Sigmoid colon (tissue), 7 donors: ENCODE measurements around the gene TOP3B. TPM values are rescaled to one million over a fixed set of nuclear protein-coding genes. Genes with fewer than 3 reads are reported as not detected.

Experiments
- DNase-seq: peaks from one replicate; pipeline ENCODE4 v3.0.0-alpha.2; 2019
- H3K27ac ChIP-seq, 4 donors: fragments of 200-600 bp; sonication (generic); one replicate each; pipeline ENCODE4 v1.5.1; 2016 to 2019; ENCODE audit warnings: mild to moderate bottlenecking in 1 of 4
- H3K27me3 ChIP-seq, 3 donors: fragments of 200-600 bp; sonication (generic); one replicate each; pipeline ENCODE4 v1.5.1; 2019; ENCODE audit warnings: mild to moderate bottlenecking in 1 of 3
- H3K36me3 ChIP-seq, 4 donors: fragments of 200-600 bp; sonication (generic); one replicate each; pipeline ENCODE4 v1.5.1; 2016 to 2019
- H3K4me1 ChIP-seq, 4 donors: fragments of 200-600 bp; sonication (generic); one replicate each; pipeline ENCODE4 v1.5.1; 2017 to 2019
- H3K4me3 ChIP-seq, 4 donors: fragments of 200-600 bp; sonication (generic); one replicate each; pipeline ENCODE4 v1.5.1; 2017 to 2019; ENCODE audit warnings: mild to moderate bottlenecking in 2 of 4, moderate library complexity in 1 of 4
- H3K9me3 ChIP-seq, 4 donors: fragments of 200-600 bp in 3 of 4; sonication (generic) in 3 of 4; one replicate each; pipeline versions ENCODE4 v1.5.1 to v1.6.1; 2013 to 2019
- CTCF ChIP-seq, 4 experiments: fragments of 450-650 bp in 3 of 4; fragments of 200-600 bp in 1 of 4; IDR thresholded peaks; one replicate each; pipeline ENCODE4 v1.5.1; 2016 to 2019; ENCODE audit warnings: antibody characterized with exemption in 4 of 4, mild to moderate bottlenecking in 3 of 4, moderate library complexity in 2 of 4
- EP300 ChIP-seq, 4 donors: sonication (generic); formaldehyde crosslinking; IDR thresholded peaks; one replicate each; pipeline ENCODE4 v1.6.1; 2017; ENCODE audit warnings: antibody characterized with exemption in 4 of 4
- POLR2A ChIP-seq, 2 donors: fragments of 450-650 bp; IDR thresholded peaks; one replicate each; pipeline ENCODE4 v1.6.1; 2016; ENCODE audit warnings: antibody characterized with exemption in 2 of 2, mild to moderate bottlenecking in 2 of 2, moderate library complexity in 2 of 2
- POLR2AphosphoS5 ChIP-seq, 4 donors: sonication (generic); formaldehyde crosslinking; IDR thresholded peaks; one replicate each; pipeline ENCODE4 v1.6.1; 2017; ENCODE audit warnings: antibody characterized with exemption in 4 of 4
- WGBS, 2 donors: extraction: QIAGEN DNeasy Blood & Tissue Kit; methylation state at CpG; one replicate each; pipeline ENCODE4 v1.1.7; 2013; 5-methylcytosine and 5-hydroxymethylcytosine counted together
- intact Hi-C: fragments of 100-400 bp; cut with DNase I; formaldehyde crosslinking; loops from one replicate; pipeline ENCODE4 v1.15.1; 2023
- polyA plus RNA-seq, 3 donors: library from polyadenylated mRNA; stranded (reverse); fragments of 200-250 nt; gene quantifications; one replicate each; pipeline ENCODE4 v1.2.3, GENCODE V29; 2013
- total RNA-seq, 4 donors: library from RNA; depleted of rRNA; stranded (reverse); fragments of >200 nt; gene quantifications; one replicate each; pipeline ENCODE4 v1.1.0, GENCODE V29; 2016
- donor health status: healthy with polysubstance abuse.
- donor health status: Bipolar disorder and iron deficiency.
- donor health status: healthy.

Gene TOP3B
- total and polyA plus RNA-seq, 7 donors, result 3.5 to 45.1 (median 17.9) TPM

DNA sequence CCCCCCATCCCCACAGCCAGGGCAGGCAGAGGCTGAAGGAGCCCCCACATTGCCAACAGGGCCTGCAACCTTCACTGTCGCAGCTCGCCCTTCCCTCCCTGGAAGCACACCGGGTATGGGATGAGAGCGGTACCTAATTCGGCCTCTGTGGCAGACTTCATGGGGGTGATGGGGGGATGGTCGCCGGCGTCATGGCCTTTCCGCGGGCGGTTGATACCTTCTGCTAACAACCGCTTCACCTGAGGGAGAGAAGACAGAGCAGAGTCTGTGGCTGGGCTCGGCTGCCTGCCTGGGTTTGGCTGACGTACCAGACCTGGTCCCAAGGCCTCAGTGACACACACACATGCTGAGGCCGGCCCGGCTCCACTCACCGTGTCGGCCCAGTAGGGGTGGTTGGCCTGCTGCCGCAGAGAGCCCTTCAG is 18.8 kb downstream of the TOP3B start:
- H3K36me3 ChIP-seq, result peaks cover 41 to 99% (median 66%) of the 10 kb centered on the region in 4 donors

GRCh38 chr22:21963286-21963685 is 19.3 kb downstream of the TOP3B start:
- intact Hi-C loops, result no loop called here
- no peaks in the 10 kb centered on the region for H3K9me3 ChIP-seq
- TF ChIP-seq POLR2A (IDR thresholded peaks at IDR 0.05) (no peak), CTCF (IDR thresholded peaks at IDR 0.05) (no peak), POLR2AphosphoS5 (IDR thresholded peaks at IDR 0.05) (no peak), EP300 (IDR thresholded peaks at IDR 0.05) (no peak)
- no peak for DNase-seq
- WGBS, 2 donors, result 94 to 97% methylated on average over 7 of the region's 7 CpGs
- H3K4me1 ChIP-seq, result no peaks in the 10 kb centered on the region
- no peaks in the 10 kb centered on the region for H3K27me3 ChIP-seq
- no peak overlapping the region for H3K27ac ChIP-seq
- no peak overlapping the region for H3K4me3 ChIP-seq
- peaks cover 38 to 99% (median 65%) of the 10 kb centered on the region in 4 donors for H3K36me3 ChIP-seq

More for the DNA sequence above, 18.8 kb downstream of the TOP3B start:
- DNase-seq, result no peak
- Histone ChIP-seq H3K27ac (no peak overlapping the region), H3K9me3 (no peaks in the 10 kb centered on the region), H3K27me3 (no peaks in the 10 kb centered on the region), H3K4me3 (no peak overlapping the region), H3K4me1 (no peaks in the 10 kb centered on the region)
- intact Hi-C loops, result no loop called here
- no peak for TF ChIP-seq EP300 (IDR thresholded peaks at IDR 0.05)
- no peak for TF ChIP-seq CTCF (IDR thresholded peaks at IDR 0.05)
- TF ChIP-seq POLR2A (IDR thresholded peaks at IDR 0.05), result no peak
- no peak for TF ChIP-seq POLR2AphosphoS5 (IDR thresholded peaks at IDR 0.05)
- WGBS, 2 donors, result 96 to 97% methylated on average over 19 of the region's 19 CpGs

DNA sequence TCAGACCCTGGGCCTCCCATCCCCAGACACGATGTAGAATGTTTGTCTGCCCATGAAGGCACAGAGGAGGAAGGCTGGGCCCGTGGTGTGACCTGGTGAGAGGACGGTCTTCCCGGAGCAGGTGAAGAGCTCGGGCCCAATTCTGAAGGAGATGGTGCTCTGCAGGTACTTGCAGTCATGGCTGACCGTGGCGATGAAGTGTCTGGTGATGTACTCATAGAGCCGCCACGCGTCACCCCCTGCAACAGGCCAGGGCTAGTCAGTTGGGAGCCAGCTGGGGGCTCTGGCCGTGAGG is 20.0 kb downstream of the TOP3B start:
- Histone ChIP-seq H3K27ac (no peak overlapping the region), H3K4me3 (no peak overlapping the region), H3K9me3 (no peaks in the 10 kb centered on the region), H3K36me3 (peaks cover 31 to 93% (median 61%) of the 10 kb centered on the region in 4 donors), H3K27me3 (no peaks in the 10 kb centered on the region), H3K4me1 (no peaks in the 10 kb centered on the region)
- intact Hi-C loops, result no loop called here
- no peak for TF ChIP-seq CTCF (IDR thresholded peaks at IDR 0.05)
- no peak for TF ChIP-seq EP300 (IDR thresholded peaks at IDR 0.05)
- no peak for TF ChIP-seq POLR2A (IDR thresholded peaks at IDR 0.05)
- no peak for TF ChIP-seq POLR2AphosphoS5 (IDR thresholded peaks at IDR 0.05)
- DNase-seq, result no peak
- 94 to 95% methylated on average over 11 of the region's 11 CpGs for WGBS, 2 donors

GRCh38 chr22:21961886-21962654 is 20.5 kb downstream of the TOP3B start:
- intact Hi-C loops, result no loop called here
- no peaks in the 10 kb centered on the region for H3K9me3 ChIP-seq
- no peak for DNase-seq
- 82 to 94% methylated on average over 23 of the region's 23 CpGs for WGBS, 2 donors
- H3K27me3 ChIP-seq, result no peaks in the 10 kb centered on the region
- no peak overlapping the region for H3K4me3 ChIP-seq
- no peaks in the 10 kb centered on the region for H3K4me1 ChIP-seq
- no peak overlapping the region for H3K27ac ChIP-seq
- peaks cover 26 to 87% (median 56%) of the 10 kb centered on the region in 4 donors for H3K36me3 ChIP-seq
- TF ChIP-seq EP300 (IDR thresholded peaks at IDR 0.05), result no peak
- no peak for TF ChIP-seq POLR2AphosphoS5 (IDR thresholded peaks at IDR 0.05)
- TF ChIP-seq POLR2A (IDR thresholded peaks at IDR 0.05), result no peak
- no peak for TF ChIP-seq CTCF (IDR thresholded peaks at IDR 0.05)
